ENCODE results near the gene WDR19. TPM values are rescaled to one million over a fixed set of nuclear protein-coding genes. Genes with fewer than 3 reads are reported as not detected.
"Not testable (repeated sequence)": the region's sequence is repeated elsewhere in the genome, so short reads cannot be mapped to it uniquely, and the experiment has no call there.

The WDR19 gene
- total RNA-seq, 2 donors from 2014 or later: 24.3 to 25.7 TPM

- intact Hi-C loops (cut with DNase I): no loop called here
Measured at GRCh38 chr4:39230462-39230861, 48.1 kb downstream of the WDR19 start.

DNA sequence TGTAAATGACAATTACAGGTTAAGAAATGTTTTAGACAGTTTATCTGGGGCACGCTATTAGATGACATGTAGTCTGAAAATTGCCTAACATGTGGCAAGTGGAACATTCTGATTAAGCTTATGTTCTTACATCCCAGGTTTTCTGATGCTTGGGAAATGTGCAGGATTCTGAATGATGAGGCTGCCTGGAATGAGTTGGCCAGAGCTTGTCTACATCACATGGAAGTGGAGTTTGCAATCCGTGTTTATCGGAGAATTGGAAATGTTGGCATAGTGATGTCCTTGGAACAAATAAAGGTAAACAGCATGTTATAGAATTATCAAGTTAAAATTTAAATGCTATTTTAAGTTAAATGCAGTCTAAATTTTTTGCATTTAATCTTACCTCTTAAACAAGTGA is 49.3 kb downstream of the WDR19 start:
- no peak for DNase-seq (ENCODE audit: low spot score)
- intact Hi-C loops (cut with DNase I): no loop called here

More at GRCh38 chr4:39230462-39230861, 48.1 kb downstream of the WDR19 start:
- no peak for DNase-seq (ENCODE audit: low spot score)

DNA sequence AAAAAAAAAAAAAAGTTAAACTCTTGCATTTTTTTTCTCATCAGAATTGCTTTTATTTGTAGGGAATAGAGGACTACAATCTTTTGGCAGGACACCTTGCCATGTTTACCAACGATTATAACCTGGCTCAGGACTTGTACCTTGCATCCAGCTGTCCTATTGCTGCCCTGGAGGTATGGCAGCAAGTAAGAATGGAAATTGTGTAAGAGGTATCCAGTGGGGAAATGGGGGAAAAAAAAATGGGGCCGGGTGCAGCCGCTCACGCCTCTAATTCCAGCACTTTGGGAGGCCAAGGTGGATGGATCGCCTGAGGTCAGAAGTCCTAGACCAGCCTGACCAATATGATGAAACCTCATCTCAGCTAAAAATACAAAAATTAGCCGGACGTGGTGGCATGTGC is 49.8 kb downstream of the WDR19 start:
- intact Hi-C loops (cut with DNase I): no loop called here
- DNase-seq (ENCODE audit: low spot score): no peak

DNA sequence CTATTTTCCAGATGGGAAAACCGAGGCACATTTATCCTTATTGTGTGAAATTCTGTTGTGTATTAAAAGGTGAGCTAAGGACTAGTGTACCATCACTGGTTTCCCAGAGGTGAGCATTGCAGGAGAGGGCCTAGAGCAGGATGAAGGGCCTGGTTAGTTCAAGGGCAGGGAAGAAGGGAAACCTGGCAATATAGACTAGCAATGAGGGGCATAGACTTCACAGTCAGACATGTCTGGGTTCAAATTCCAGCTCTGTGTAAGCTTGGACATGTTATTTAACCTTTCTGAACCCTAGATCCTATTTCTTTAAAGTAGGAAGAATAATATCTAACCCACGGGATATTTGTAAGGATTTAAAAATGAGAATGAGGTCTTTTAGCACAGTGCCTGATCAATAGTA is 50.8 kb downstream of the WDR19 start:
- intact Hi-C loops (cut with DNase I): no loop called here
- no peak for DNase-seq (ENCODE audit: low spot score)

DNA sequence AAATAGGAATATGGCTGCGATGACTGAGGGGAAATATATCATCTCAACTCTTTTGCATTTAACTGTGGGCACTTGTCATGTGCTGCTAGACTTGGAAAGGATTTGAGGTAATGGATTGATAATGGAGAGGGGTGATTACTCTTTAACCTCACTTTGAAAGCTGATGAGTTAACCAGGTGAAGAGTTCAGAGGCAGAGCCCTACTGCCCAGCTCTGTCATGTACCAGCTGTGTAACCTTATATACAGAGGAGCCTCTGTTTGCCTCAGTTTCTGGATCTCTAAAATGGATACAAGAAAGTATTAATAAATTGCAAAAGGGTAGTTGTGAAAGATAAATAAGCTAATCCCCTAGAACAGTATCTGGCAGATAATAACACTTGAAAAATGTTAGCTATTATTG is 51.5 kb downstream of the WDR19 start:
- DNase-seq (ENCODE audit: low spot score): no peak
- intact Hi-C loops (cut with DNase I): no loop called here

DNA sequence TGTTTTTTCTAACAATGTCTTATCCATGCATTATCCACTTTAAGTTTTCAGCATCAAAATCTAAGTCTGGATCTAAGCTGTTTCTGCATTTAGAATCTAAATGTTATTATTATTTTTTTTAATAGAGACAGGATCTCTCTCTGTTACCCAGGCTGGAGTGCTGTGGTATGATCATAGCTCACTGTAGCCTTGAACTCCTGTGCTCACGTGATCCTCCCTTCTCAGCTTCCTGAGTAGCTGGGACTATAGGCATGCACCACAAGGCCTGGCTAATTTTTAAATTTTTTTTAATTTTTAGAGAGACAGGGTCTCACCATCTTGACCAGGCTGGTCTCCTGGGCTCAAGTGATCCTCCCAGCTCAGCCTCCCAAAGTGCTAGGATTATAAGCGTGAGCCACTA is 52.7 kb downstream of the WDR19 start:
- no peak for DNase-seq (ENCODE audit: low spot score)
- intact Hi-C loops (cut with DNase I): no loop called here

DNA sequence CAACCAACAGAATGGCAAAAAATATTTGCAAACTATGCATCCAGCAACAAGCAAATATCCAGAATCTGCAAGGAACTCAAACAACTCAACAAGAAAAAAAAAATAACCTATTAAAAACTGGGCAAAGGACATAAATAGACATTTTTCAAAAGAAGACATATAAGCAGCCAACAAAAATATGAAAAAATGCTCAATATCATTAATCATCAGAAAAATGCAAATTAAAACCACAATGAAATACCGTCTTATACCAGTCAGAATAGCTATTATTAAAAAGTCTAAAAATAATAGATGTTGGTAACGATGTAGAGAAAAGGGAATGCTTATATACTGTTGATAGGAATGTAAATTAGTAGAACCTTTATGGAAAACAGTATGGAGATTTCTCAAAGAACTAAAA is 53.4 kb downstream of the WDR19 start:
- DNase-seq (ENCODE audit: low spot score): no peak
- intact Hi-C loops (cut with DNase I): no loop called here

GRCh38 chr4:39237179-39237578 is 54.9 kb downstream of the WDR19 start:
- intact Hi-C loops (cut with DNase I): no loop called here
- DNase-seq (ENCODE audit: low spot score): no peak

- intact Hi-C loops (cut with DNase I): no loop called here
Measured at GRCh38 chr4:39243462-39243861, 61.1 kb downstream of the WDR19 start.

GRCh38 chr4:39255266-39255665 is 72.9 kb downstream of the WDR19 start:
- DNase-seq (ENCODE audit: low spot score): no peak
- intact Hi-C loops (cut with DNase I): no loop called here

More at GRCh38 chr4:39243462-39243861, 61.1 kb downstream of the WDR19 start:
- DNase-seq (ENCODE audit: low spot score): no peak

- intact Hi-C loops (cut with DNase I): no loop called here
- DNase-seq (ENCODE audit: low spot score): no peak
Measured at GRCh38 chr4:39255871-39256270, 73.5 kb downstream of the WDR19 start.

GRCh38 chr4:39256436-39256835 is 74.1 kb downstream of the WDR19 start:
- no peak for DNase-seq (ENCODE audit: low spot score)
- intact Hi-C loops (cut with DNase I): no loop called here

DNA sequence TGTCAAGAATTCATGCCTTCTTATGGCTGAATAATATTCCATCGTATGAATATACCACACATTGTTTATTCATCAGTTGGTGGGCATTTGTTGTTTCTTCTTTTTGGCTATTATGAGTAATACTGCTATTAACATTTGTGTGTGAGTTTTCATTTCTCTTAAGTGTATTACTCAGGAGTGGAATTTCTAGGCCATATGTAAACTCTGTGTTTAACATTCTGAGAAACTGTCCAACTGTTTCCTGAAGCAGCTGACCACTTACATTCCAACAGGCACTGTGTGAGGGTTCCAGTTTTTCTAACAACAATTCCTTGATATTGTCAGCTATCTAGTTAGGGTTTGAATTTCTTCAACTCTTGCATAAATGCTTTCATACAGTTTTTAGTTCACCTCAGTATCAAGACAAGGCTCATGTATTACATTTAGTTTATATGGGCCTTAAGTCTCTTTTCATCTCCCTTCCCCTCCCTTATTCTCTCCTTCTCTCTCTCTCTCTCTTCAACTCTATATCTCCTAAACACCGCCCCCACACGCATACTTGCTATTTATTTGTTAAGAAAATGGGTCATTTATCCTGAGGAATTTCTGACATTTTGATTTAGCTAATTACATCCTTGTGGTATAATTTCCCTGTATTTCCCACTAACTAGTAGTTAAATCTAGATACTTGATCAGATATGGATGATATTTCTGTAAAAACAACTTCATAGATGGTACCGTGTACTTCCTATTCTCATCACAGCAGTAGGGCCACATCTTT is 77.4 kb downstream of the WDR19 start:
- intact Hi-C loops (cut with DNase I): no loop called here

GRCh38 chr4:39263895-39264294 is 81.6 kb downstream of the WDR19 start:
- intact Hi-C loops (cut with DNase I): no loop called here
- DNase-seq (ENCODE audit: low spot score): no peak

More for the DNA sequence above, 77.4 kb downstream of the WDR19 start:
- no peak for DNase-seq (ENCODE audit: low spot score)

DNA sequence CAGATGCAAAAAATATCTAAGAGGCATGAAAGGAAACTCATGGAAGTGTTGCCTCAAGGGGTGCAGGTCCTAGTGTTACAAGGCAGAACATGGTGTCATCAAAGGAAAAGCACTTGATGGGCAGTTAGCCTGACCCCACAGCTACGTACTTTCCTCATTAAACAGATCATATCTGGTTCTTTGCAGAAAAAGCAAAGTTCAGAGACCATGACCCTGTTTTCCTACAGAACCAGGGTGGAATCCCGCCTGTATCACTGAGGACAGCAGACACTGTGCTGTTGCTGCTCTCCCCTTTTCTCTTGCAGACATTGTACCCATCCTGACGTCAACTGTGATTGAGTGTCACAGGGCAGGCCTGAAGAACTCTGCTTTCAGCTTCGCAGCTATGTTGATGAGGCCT is 92.2 kb downstream of the WDR19 start:
- intact Hi-C loops (cut with DNase I): no loop called here
- no peak for DNase-seq (ENCODE audit: low spot score)

- DNase-seq (ENCODE audit: low spot score); intact Hi-C loops (cut with DNase I): not testable (repeated sequence)
Measured at GRCh38 chr4:39277661-39278060, 95.3 kb downstream of the WDR19 start.

GRCh38 chr4:39278476-39278875 is 96.1 kb downstream of the WDR19 start:
- intact Hi-C loops (cut with DNase I): no loop called here
- no peak for DNase-seq (ENCODE audit: low spot score)

DNA sequence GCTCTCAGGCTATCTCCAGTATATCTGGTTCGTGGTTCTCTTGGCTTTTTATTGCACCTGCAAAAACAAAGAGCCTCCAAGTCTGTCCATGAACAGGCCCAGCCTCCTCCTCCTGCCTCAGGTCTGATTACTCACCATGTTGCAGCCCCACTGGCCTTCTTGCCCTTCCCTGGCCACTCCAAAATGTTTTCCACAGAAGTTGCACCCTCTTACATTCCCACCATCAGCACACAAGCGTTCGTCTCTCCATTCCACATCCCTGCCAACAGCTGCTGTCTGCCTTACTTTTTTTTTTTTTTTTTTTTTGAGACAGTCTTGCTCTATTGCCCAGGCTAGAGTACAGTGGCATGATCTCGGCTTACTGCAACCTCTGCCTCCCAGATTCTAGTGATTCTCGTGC is 97.1 kb downstream of the WDR19 start:
- intact Hi-C loops (cut with DNase I): no loop called here
- no peak for DNase-seq (ENCODE audit: low spot score)

DNA sequence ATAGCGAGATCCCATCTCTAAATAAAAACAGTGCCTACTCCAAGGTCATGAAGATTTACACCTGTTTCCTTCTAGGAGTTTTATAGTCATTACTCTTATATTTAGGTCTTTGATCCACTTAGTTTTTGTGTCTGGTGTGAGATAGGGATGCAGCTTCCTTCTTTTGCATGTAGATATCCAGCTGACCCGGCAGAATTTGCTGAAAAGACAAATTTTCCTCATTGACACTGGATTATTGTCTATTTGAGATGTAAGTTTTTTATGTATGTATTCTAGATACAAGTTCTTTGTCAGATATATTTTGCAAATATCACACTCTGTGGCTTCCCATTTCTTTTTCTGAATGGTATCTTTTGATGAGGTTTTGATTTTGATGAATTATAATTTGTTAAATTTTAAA is 98.4 kb downstream of the WDR19 start:
- intact Hi-C loops (cut with DNase I): no loop called here
- no peak for DNase-seq (ENCODE audit: low spot score)

DNA sequence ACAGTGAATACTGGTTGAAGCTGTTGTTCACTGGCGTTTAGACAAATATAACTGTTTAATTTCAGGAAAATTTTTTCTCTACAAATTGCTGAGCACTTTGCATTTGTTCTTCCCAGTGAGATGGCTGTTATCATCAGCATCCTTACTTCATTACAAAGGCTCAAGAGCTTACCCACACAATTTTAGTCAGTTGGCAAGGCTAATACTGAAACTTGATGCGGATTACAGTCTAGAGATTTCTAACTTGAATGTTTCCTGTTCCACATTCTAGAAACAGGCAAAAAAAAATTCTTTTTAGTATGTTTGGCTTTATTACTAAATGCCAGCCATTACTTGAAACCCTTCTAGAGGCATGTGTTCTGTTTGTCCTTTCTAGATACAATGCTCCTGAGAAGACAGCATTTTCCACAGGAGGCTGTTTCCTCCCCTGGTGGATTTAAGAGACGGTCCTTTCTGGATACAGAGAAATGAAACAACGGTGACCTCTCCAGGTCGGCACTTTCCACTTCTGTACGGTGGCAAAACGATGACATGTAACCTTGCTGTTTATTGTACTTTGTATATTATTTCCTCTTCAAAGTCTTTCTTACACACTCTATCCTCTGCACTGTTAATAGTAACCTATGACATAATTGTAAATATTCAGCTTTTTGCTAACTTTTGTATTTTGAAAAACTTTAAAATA is 102.9 kb downstream of the WDR19 start:
- DNase-seq (ENCODE audit: low spot score): no peak
- intact Hi-C loops (cut with DNase I): no loop called here

DNA sequence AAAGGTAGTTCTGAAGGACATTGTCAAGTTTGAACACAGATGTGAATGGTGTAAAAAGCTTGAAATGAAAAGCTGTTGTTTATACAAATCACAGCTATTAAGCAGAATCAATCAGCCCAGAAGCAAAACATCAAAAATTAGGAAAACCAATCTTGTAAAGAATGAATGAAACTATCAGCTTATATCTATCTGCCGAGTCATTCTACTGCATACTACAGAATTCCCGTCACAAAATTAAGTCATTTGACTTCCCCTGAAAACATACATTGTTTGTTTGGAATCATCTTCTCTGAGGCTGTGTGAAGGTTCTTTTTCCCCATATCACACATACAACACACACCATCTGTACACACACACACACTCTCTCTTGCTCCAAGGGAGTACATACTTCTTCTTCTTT is 103.5 kb downstream of the WDR19 start:
- intact Hi-C loops (cut with DNase I): no loop called here
- no peak for DNase-seq (ENCODE audit: low spot score)

All from posterior vena cava (tissue), 2 donors.